ENCODE measurements around the gene POU2F2.

GRCh38 chr19:42159942-42160341 is 27.7 kb upstream of the POU2F2 start:
- TF ChIP-seq CTCF (conservative IDR thresholded peaks at IDR 0.05; ENCODE audit: low read depth, low read length), result no peak
- no peak for TF ChIP-seq EZH2 (IDR thresholded peaks at IDR 0.05; ENCODE audit: low read length, unreplicated experiment)
- no peak for TF ChIP-seq EZH2phosphoT487 (IDR thresholded peaks at IDR 0.05; ENCODE audit: borderline replicate concordance, low read length)
